ENCODE results near the gene RPUSD4.
A peak's percentile ranks its signal among the peaks of the same experiment; 100 is the strongest.
"Not testable (repeated sequence)": the region's sequence is repeated elsewhere in the genome, so short reads cannot be mapped to it uniquely, and the experiment has no call there.

Gene RPUSD4

DNA sequence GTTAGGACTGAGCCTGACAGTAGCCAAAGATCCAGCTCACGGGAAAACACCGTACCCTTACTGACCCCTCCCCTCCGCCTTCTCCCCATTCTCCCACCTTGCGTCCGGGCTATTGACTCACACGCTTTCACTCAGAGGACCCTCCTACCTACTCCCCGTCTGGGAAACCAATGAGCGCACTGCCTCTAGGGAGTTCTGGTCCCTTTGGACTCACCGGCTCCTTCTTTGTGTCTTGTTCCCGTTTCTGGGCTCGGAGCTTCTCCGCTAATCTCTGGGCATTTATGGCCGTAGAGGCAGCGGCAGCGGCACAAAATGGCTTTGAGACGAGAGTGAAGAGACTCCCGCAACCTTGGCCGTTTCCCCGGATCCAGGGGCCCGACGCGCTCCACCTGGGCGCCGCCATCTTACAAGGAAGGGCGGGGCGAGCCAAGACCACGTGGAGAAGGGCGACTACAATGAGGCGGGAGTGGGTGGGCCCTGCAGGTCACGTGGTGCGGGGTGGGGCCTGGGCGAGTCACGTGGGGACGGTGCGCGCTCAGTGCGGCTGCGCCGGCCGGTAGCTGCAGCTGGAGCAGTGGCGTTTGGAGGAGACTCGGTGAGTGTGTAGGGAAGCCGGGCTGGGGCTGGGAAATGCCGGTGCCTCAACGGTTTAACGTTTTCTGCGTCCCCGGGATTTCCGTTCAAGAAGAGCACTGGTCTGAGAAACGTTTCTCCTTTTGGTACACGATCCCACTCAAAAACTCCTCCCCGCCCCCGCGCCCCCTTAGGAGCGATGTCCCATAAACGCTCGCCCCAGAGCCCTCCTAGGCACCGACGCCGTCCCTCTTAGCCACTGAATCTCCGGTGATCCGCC, at the start of gene RPUSD4, which contains the start of gene FAM118B:
RPUSD4 (minus strand) TSS at position 415 of the 853 bp plus-strand sequence; CDS start at position 403, 12 bp downstream.
FAM118B (plus strand) TSS at position 547 of the 853 bp plus-strand sequence. CDS start 23,220 bp downstream, outside the sequence.
- peak; percentile 95 for DNase-seq (ENCODE audit: low spot score)

- DNase-seq (ENCODE audit: low spot score), result no peak
Measured at GRCh38 chr11:126257764-126258163, 46.3 kb upstream of the RPUSD4 start.

GRCh38 chr11:126257144-126257543, 45.7 kb upstream of the RPUSD4 start:
- no peak for DNase-seq (ENCODE audit: low spot score)

GRCh38 chr11:126256216-126256615, 44.8 kb upstream of the RPUSD4 start:
- DNase-seq (ENCODE audit: low spot score), result no peak

GRCh38 chr11:126255507-126255906, 44.1 kb upstream of the RPUSD4 start:
- not testable (repeated sequence) for DNase-seq (ENCODE audit: low spot score)

- DNase-seq (ENCODE audit: low spot score), result no peak
Measured at GRCh38 chr11:126254819-126255218, 43.4 kb upstream of the RPUSD4 start.

DNA sequence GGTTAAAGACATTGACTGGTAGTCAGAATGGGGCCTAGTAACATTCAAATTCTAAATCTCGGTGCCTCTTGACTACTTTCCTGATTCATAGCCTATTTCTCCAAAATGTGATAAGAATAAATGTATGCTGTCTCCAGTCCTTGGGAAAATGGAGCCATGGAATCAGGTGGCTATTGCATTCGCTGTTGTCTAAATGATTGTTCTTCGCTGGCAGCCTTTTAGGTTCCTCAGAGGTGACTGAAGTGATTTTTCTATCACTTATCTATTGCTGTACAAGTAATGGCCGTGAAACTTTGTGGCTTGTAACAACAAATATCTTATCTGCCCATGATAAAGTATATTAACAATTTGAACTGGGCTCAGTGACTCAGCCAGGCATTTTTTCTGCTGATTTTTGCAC, 41.8 kb upstream of the RPUSD4 start:
- no peak for DNase-seq (ENCODE audit: low spot score)

- DNase-seq (ENCODE audit: low spot score), result no peak
Measured at GRCh38 chr11:126246636-126247035, 35.2 kb upstream of the RPUSD4 start.

DNA sequence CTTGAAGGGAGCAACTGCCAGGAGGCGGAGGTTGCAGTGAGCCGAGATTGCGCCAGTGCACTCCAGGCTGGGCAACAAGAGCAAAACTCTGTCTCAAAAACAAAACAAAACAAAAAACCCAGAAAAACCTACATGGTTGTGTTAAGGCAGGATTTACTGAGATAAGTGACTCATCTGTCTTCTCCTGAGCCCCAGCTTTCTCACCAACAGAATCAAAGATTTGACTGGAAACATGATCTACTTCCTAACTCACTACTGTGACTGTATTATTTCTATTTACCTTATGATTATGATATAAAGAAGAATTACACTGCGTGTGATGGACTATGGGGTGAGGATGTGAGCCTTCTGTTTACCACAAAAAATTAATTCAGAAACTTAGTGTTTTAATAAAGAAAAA, 21.9 kb upstream of the RPUSD4 start:
- DNase-seq (ENCODE audit: low spot score), result no peak

DNA sequence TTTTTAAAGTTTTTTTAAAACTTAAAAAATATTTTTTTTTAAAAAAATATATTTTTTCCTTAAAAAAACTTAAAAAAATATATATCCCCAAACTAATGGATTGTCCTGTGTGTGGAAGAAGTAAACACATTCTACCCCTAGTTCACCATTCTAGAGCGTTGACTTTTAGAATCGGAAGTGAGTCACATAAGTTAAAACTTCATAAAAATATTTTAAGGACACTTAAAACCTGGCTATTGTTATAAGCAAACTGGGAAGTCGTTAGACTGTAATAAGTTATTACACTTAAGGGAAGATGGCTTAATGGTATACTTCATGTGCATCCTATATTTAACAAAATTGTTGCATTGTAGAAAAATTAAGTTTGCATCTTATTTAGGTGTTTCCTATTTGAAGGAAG, 21.2 kb upstream of the RPUSD4 start:
- DNase-seq (ENCODE audit: low spot score), result no peak

DNA sequence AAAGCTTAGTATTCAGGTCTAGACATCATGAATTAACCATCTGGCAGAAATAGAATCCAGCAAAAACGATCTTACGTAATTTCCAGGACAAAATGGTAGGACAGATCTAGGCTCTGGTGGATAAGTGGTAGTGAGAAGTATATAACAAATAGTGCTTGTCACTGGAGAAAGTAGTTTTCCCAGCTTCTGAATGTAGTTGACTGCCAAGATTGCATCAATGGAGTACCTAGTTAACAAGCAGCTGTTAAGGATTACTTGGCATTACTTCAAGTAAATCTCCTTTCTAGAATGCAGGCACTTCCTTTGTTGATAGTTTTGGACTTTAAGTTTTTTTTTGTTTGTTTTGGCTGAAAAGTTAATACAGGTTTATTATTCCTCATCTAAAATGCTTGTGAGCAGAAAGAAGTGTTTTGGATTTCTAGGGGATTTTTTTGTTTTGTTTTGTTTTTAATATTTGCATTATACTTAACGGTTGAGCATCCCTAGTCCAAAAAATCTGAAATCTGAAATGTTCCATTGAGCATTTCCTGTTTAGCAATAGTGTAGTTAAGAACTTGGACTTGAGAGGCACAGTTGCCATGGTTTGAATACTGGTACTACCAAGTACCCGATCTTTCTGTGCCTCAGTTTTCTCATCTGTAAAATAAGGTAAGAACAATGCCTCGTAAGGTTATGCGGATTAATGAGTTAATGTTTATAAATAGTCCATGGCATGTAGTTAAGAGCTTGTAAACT, 20.4 kb upstream of the RPUSD4 start:
- DNase-seq (ENCODE audit: low spot score), result no peak

- DNase-seq (ENCODE audit: low spot score), result no peak
Measured at GRCh38 chr11:126229858-126230540, 18.5 kb upstream of the RPUSD4 start.

DNA sequence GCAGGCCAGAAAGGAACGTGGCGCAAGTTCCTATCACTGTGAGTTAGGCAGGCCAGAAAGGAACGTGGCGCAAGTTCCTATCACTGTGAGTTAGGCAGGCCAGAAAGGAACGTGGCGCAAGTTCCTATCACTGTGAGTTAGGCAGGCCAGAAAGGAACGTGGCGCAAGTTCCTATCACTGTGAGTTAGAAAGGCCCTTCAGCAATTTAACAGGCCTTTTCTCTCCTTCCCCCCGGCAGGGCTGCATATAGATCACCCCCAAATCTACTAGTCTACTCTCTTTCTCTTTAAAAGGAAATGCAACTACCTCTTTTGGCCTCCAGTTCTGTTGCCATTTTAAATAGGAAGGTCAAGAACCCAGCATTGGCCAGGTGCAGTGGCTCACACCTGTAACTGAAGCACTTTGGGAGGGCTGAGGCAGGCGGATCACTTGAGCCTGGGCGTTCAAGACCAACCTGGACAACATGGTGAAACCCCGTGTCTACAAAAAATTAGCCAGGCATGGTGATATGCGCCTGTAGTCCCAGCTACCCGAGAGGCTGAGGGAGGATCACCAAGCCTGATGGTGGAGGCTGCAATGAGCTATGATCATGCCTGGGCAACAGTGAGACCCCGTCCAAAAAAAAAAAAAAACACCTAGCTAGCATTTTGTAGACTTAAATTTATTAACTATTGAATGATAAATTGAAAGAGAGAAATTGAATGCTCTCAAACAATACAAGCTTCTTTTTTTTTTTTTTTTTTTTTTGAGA, 15.1 kb upstream of the RPUSD4 start:
- no peak for DNase-seq (ENCODE audit: low spot score)

DNA sequence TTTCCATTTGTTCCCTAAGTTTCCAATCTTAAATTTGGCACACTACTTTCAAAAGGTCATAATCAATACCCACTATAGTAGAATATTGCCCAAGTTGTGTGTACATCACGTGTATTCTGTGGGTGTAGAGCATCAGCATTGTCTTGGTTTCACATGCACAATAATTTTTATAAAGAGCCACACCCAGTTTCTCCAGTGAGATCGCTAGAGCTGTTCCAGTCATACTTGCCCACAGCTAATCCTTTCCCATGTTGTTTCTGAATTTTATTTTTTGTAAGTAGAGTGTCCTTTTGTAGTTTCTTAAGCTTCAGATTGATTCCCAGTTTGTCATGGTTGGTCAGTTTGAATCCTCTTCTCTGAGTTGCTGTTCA, 13.8 kb upstream of the RPUSD4 start:
- no peak for DNase-seq (ENCODE audit: low spot score)

- DNase-seq (ENCODE audit: low spot score), result no peak
Measured at GRCh38 chr11:126224647-126225294, 13.3 kb upstream of the RPUSD4 start.

- DNase-seq (ENCODE audit: low spot score), result no peak
Measured at GRCh38 chr11:126219547-126219946, 8.1 kb upstream of the RPUSD4 start.

DNA sequence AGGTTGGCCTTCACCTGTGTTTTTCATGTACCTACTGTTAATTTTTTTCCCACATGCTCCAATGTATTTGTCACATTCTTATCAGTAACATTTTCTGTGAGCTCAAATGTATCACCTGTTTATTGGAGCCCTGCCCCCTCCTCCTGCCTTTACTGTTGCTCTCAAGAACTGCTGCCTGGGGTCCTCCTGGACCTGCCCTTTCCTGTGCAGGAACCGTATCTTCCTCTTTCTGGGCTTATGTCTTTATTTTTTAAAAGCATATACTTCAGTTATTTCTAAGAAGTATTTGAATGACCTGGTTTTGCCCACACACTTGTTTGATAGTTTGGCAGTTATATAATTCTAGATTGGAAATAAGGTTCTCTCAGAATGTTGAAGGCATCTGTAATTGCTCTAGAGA, 6.0 kb upstream of the RPUSD4 start:
- DNase-seq (ENCODE audit: low spot score), result no peak

DNA sequence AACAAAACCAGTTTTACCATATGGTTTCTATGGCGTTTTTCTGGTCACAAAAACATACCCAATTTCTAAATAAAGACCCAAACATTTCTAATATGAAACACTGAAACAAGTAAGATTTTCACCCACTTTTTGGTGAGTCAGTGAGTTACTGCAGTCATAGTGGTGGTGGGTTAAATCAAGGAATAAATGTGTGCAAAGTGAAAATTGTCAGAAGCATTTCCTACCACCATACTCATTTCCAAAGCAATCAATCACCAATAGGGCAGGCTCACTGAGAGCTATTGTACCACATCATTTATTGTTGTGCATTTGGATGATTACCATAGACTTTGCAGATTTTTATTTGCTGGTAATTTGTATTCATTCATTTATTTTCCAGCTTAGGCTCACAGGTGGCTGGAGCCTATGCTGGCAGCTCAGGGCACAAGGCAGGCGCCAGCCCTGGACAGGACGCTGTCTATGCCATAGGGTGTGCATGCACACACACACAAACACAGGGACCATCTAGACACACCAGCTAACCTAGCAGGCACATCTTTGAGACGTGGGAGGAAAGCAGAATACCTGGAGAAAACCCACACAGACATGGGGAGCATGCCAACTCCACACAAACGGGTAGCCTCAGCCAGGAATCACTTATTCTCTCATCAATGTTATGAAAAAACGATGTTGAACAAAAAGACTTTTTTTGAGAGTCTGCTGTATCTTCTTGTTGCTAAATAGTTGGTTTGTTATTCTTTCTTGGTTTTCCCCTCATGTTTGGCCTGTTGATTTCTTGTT, 5.3 kb upstream of the RPUSD4 start:
- no peak for DNase-seq (ENCODE audit: low spot score)

- no peak for DNase-seq (ENCODE audit: low spot score)
Measured at GRCh38 chr11:126214841-126215240, 3.4 kb upstream of the RPUSD4 start.

GRCh38 chr11:126214441-126214840, 3.0 kb upstream of the RPUSD4 start:
- no peak for DNase-seq (ENCODE audit: low spot score)
